Measurements from ENCODE around the gene PSME3IP1. TPM values are rescaled to one million over a fixed set of nuclear protein-coding genes. Genes with fewer than 3 reads are reported as not detected.

PSME3IP1 gene
- total and polyA plus RNA-seq, 9 of the 15 experiments (the other 6 are each of a cell fraction or from before 2014, with no cell fraction given), result 63.8 to 187 (median 142) TPM

GRCh38 chr16:57138281-57138935 is 47.4 kb downstream of the PSME3IP1 start:
- intact Hi-C loops (cut with micrococcal nuclease), result no loop called here
- 0 out of 2 replicates have a peak, but pooled peaks cover 3% of the 10 kb centered on the region for H4K20me1 ChIP-seq (replicated peaks; ENCODE audit: control insufficient read depth, insufficient read depth, low read length)
- no TSS peak for BruUV-seq (replicated peaks)
- H3K9me1 ChIP-seq (ENCODE audit: control insufficient read depth, insufficient read depth, low read length), result no peaks in the 10 kb centered on the region
- no peak for ATAC-seq
- H3K79me2 ChIP-seq (ENCODE audit: control insufficient read depth, insufficient read depth, low read length), result no peaks in the 10 kb centered on the region
- FAIRE-seq, result no peak
- H3K36me3 ChIP-seq (ENCODE audit: control insufficient read depth, insufficient read depth, low read length), result no peaks in the 10 kb centered on the region
- H3K27ac ChIP-seq (ENCODE audit: extremely low read depth, low read depth, low read length), result no peak overlapping the region
- no peak overlapping the region for H3K4me3 ChIP-seq
- ChIA-PET CTCF (ENCODE audit: low intra/inter-chr PET ratio) (no interaction called here), POLR2A (interaction anchor here (0.7 to 5.7 kb wide), 3 partner anchors 11 to 445 kb away, joined by 3 to 27 read pairs (median 3); no protein-coding TSS in a partner anchor)
- in situ Hi-C loops (cut with MboI), result no loop called here
- peaks cover 9 to 22% of the 10 kb centered on the region in 2 experiments; a peak in 4 of 5 replicates for H3K4me1 ChIP-seq (replicated peaks in 1 of 2; ENCODE audit: control insufficient read depth in 2 of 2, insufficient read depth in 2 of 2, low read length in 2 of 2)
- peak overlapping the region in 1 of 2 experiments; percentile 68; a peak in 2 of 4 replicates for H3K9ac ChIP-seq (ENCODE audit: insufficient read depth in 1 of 2, low read depth in 2 of 2, low read length in 2 of 2)
- H3K27me3 ChIP-seq (ENCODE audit: control insufficient read depth in 2 of 2, insufficient read depth in 2 of 2, low read length in 2 of 2), result no peaks in the 10 kb centered on the region
- WGBS (ENCODE audit: insufficient coverage, low coverage, missing lambda C conversion rate), result 45% methylated on average over 8 of the region's 10 CpGs
- H3K4me2 ChIP-seq (ENCODE audit: insufficient read depth, low read length), result no peak overlapping the region
- TF ChIP-seq TBP (optimal IDR thresholded peaks at IDR 0.05; ENCODE audit: low read depth, low read length) (no peak), ZFP36 (IDR thresholded peaks at IDR 0.05; ENCODE audit: low read depth, low read length, partially characterized antibody) (peak; percentile 38), U2AF1 (optimal IDR thresholded peaks at IDR 0.05; ENCODE audit: low read depth, low read length) (no peak)
- no peak overlapping the region for H2AFZ ChIP-seq (ENCODE audit: low read depth, low read length)
- no peak for DNase-seq (ENCODE audit: extremely low read depth in 1 of 4, low spot score in 3 of 4)
- no peaks in the 10 kb centered on the region for H3K9me3 ChIP-seq (replicated peaks; ENCODE audit: control insufficient read depth, insufficient read depth, low read depth, low read length)

- Histone ChIP-seq H3K79me2 (ENCODE audit: control insufficient read depth, insufficient read depth, low read length) (no peaks in the 10 kb centered on the region), H3K4me3 (no peak overlapping the region), H3K9me3 (replicated peaks; ENCODE audit: control insufficient read depth, insufficient read depth, low read depth, low read length) (no peaks in the 10 kb centered on the region), H3K9ac (ENCODE audit: insufficient read depth in 1 of 2, low read depth in 2 of 2, low read length in 2 of 2) (no peak overlapping the region), H3K4me2 (ENCODE audit: insufficient read depth, low read length) (no peak overlapping the region), H3K27me3 (ENCODE audit: control insufficient read depth in 2 of 2, insufficient read depth in 2 of 2, low read length in 2 of 2) (no peaks in the 10 kb centered on the region), H4K20me1 (replicated peaks; ENCODE audit: control insufficient read depth, insufficient read depth, low read length) (0 out of 2 replicates have a peak, but pooled peaks cover 3% of the 10 kb centered on the region), H2AFZ (ENCODE audit: low read depth, low read length) (no peak overlapping the region), H3K9me1 (ENCODE audit: control insufficient read depth, insufficient read depth, low read length) (no peaks in the 10 kb centered on the region), H3K4me1 (replicated peaks in 1 of 2; ENCODE audit: control insufficient read depth in 2 of 2, insufficient read depth in 2 of 2, low read length in 2 of 2) (peaks cover 9 to 17% of the 10 kb centered on the region in 2 experiments; a peak in 4 of 5 replicates), H3K27ac (ENCODE audit: extremely low read depth, low read depth, low read length) (no peak overlapping the region), H3K36me3 (ENCODE audit: control insufficient read depth, insufficient read depth, low read length) (no peaks in the 10 kb centered on the region)
- ChIA-PET POLR2A (interaction anchor here (1.7 to 5.7 kb wide), 2 partner anchors 11 to 14 kb away, joined by 5 to 27 read pairs; no protein-coding TSS in a partner anchor), CTCF (ENCODE audit: low intra/inter-chr PET ratio) (no interaction called here)
- no TSS peak for BruUV-seq (replicated peaks)
- TF ChIP-seq ZNF589 (CRISPR knock-in tag; IDR thresholded peaks at IDR 0.05; ENCODE audit: low read depth), result no peak
- peak; percentile 51; the same call in 1 of the 2 replicates for TF ChIP-seq ESRRA (IDR thresholded peaks at IDR 0.05; ENCODE audit: borderline replicate concordance, low read depth)
- no peak for TF ChIP-seq TCF15 (CRISPR knock-in tag; IDR thresholded peaks at IDR 0.05)
- WGBS (ENCODE audit: insufficient coverage, low coverage, missing lambda C conversion rate), result 44% methylated on average over 10 of the region's 10 CpGs
- DNase-seq (ENCODE audit: extremely low read depth in 1 of 4, low spot score in 3 of 4) (no peak), FAIRE-seq (no peak), ATAC-seq (no peak)
- intact Hi-C loops (cut with micrococcal nuclease) (no loop called here), in situ Hi-C loops (cut with MboI) (no loop called here)
Measured at GRCh38 chr16:57137566-57138273, 48.1 kb downstream of the PSME3IP1 start.

Measured in K562 (cell line).